HG03045 (cell line): ENCODE results near the gene CLNK.

ENCODE experiments used
- ATAC-seq: cut with Tn5 transposase; IDR thresholded peaks from one replicate; pipeline ENCODE4 v1.9.1; 2021; ENCODE audit warnings: mild to moderate bottlenecking, moderate library complexity; ENCODE audit not compliant: unreplicated experiment

The CLNK gene, protein sequence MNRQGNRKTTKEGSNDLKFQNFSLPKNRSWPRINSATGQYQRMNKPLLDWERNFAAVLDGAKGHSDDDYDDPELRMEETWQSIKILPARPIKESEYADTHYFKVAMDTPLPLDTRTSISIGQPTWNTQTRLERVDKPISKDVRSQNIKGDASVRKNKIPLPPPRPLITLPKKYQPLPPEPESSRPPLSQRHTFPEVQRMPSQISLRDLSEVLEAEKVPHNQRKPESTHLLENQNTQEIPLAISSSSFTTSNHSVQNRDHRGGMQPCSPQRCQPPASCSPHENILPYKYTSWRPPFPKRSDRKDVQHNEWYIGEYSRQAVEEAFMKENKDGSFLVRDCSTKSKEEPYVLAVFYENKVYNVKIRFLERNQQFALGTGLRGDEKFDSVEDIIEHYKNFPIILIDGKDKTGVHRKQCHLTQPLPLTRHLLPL

DNA sequence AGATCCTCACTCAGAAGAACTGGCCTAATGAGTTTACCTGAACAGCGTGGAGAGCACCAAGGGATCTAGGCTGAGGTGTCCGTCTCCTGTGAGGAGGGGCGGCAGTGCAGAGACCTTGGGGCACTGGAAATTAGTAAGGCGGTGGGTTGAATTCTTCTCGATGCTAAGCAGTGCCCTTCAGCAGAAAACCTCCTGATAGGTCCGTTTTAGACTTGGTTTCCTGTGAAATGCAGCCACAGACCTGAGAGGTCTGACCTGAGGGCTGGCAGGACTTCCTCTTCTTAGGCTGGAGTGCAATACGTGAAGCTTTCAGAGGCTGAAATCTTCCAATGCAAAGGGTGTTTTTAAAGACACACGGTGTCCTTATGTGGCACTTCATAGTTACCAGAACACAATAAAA, at the start of gene CLNK:
CLNK (minus strand) TSS at position 138 of the 400 bp plus-strand sequence. CDS start 16,899 bp downstream, outside the sequence.
- ATAC-seq = peak; percentile 83

DNA sequence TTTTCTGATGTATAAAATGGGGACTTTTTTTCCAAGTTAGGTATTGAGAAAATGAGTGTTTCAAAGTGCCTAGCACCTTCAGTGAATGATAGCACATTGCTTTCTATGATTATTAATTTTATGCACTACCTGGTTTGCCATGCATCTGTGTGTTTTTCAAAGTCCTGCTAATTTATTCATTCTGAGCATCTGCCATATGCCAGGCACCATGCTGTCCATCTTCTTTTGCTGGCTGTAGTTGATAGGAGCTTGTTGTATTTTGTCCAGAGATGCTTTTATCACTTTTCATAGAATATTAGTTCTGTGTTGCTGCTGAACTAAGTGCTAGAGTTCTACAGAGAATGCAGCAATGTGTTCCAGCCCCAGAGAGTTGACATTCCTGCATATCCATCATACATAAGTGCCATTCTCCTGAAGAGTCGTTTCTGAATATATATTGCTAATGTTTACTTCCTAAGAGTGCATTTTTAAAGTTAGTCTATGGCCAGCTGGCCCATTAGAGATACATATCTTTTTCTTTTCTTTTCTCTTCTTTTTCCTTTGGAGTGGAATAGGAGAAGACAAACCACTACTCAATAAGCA, 49.0 kb upstream of the CLNK start:
- ATAC-seq = no peak

DNA sequence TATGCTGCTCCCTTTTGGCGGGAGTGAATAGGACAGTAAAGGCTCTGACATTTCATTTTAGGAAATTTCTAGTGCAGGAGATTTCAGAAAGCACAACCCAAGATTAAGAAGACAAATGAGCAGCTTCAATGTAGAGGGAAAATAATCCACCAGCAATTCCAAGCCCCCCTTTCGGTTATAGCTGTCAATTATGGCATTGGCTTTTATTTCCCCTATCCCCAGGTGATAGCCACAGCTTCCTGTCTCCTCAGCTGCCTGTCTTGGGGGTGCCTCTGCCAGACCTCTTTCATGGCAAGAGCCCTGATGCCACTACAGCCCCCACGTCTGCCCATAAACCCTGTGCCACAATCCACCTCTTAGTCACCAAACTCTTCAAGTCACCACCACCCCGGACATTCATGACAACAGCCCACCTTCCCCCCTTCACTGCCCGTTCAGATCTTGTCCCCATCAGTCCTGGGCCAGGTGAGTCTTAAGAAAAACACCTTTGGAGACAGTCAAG, 48.4 kb upstream of the CLNK start:
- no peak for ATAC-seq

DNA sequence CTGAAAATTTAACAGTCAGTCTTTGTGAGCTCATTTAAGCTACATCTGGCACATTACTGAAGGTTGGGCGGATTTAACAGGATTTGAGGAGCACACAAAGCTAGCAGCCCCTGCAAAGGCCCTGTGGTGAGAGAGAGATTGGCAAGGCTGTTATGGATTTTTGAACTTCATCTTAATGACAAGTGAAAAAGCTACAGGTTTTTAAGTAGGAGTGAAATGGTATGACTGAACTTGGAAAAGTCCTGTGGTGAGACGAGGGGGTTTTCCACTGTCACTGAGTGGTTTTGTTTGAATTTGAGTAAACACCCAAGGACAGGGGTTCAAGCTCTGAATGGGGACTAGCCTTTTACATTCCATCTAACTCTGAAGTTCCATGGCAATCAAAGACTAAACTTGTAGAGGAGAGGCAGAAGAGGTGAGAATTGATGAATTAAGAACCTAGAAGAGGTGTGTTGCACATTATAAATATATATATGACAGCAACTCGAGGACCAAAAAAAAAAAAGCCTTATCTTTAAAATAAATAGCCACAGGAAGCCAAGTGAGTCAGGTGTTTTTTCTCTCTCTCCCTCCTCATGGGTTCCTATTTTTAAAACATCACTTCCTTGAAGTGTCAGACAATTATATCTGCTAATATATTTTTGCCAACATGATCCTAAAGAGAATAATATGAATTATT, 47.8 kb upstream of the CLNK start:
- peak; percentile 33 for ATAC-seq

DNA sequence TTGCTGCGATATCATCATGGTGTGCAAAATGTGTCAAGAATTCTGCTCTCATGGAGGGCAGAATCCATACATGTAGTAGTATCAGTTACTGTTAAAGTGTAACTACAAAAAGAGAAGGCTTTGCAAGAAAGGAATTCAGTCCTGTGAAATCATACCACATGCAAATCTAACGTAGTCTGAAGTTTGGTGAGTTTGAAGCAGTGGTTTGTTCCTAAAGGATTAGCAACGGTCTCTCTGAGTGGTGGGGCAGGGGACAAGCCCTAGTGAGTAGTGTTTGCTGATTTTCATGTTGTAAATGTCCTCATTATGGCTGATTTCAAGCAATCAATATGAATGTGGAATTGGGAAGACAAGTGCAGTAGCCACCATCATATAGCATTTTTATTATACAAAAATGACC, 47.1 kb upstream of the CLNK start:
- ATAC-seq = no peak

DNA sequence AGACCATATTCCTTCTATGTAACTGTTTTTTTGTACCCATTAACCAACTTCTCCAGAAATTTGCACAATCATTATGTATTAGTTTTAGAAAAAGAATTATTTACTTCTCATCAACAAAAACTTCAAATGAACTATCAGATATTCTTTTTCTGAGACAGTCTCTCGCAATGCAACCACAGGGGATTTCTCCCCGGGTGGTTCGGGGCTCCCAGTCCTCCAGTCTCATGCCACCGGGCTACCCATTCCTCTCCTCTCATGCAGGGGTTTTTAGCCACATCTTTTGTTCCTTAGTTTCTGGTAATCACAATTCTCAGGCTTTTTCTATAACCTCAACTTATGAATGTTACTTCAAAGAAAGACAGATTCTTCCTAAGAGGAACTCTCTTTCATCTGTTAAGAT, 46.6 kb upstream of the CLNK start:
- ATAC-seq = no peak

DNA sequence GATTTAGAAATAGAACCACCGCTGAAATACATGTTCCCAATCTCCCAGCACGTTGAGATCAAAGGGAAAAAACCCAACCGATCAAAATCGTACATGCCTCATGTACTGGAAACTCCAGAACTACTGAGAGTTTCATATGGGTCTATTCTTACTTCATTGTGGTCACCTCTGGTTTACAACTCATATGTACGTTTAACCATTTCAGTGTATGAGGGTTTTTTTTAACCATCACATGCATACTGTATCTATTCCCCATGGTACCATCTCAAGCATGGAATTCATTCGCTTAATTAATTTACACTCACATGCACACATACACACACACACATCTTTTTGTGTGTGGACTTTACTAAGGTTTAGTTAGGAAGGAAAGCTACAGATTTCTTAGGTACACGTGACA, 46.0 kb upstream of the CLNK start:
- ATAC-seq = peak; percentile 49

DNA sequence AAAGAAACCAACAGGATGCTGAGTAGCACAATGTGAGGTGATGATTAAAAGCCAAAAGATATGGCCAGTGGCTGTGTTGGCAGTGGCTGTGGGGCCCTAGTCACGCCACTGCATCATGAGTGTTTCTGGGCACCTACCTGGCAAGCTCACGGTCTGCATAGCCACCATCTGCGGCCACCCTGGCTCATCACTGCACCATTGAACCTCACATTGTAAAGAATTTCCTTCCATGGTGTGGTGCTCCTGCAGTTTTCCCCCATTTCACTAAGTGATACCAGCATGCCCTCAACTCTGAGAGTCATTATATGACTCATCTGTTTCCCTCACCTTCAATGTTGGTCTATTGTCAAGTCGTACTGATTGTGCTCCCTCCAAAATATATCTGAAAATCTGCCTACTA, 45.5 kb upstream of the CLNK start:
- peak; percentile 31 for ATAC-seq

DNA sequence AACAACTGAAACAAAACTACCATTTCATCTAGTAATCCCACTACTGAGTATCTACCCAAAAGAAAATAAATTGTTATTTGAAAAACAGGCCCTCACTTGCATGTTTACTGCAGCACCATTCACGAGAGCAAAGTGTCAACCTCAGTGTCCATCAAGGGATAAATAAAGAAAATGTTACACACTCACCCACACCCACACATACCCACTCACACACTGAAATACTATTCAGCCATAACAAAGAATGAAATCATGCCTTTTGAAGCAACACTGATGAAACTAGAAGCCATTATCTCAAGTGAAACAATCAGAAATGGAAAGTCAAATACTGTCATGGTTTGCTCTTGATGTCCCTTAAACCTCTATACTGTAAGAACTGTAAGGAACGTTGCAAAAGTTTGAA, 44.8 kb upstream of the CLNK start:
- no peak for ATAC-seq

DNA sequence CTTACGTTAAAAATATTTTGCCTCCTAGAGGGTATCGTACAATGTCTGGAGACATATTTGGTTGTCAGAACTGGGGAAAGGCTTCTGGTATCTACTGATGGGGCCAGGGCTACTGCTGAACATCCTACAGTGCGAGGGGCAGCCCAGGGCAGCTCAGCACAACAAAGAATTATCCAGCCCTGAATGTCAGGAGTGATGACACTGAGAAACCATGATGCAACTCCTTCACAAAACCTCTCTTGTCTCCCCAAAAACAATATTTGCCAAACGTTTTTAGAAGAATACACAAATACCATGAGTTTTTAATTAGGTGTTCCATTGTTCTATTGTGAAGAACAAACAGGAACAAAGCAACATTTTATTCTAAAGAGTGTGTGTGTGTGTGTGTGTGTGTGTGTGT, 43.4 kb upstream of the CLNK start:
- ATAC-seq = no peak

DNA sequence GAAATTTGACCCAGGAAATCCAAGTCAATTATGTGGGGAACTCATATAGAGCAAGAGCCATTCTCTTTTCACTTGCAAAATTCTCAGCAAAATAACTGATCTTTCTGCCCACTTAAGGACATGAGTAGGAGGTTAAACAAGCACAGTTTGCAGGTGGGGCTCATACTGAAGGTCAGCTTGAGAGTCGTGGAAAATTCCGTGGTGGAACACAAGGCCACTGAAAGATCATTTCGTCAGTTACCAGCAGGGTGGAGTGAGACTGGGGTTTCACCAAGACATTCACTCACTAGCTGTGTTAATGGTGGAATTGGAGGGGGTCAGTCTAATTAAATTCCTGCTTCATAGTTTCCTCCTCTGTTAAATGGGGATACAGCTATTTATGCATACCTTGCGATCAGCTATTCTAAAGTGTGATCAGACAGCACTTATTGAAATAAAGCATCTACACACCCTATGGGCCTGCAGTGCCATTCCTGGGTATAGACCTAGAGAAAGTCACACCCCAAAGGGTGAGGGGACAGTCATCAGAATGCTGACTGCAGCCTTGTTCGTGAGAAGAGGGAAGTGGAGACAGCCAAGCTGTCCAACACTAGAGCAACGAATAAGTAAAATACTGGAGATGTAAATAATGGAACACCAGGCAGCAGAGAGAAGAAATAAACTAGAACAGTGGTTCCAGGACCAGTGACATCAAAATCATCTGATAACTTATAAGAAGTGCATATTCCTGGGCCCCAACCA, 42.7 kb upstream of the CLNK start:
- ATAC-seq = peak; percentile 25

DNA sequence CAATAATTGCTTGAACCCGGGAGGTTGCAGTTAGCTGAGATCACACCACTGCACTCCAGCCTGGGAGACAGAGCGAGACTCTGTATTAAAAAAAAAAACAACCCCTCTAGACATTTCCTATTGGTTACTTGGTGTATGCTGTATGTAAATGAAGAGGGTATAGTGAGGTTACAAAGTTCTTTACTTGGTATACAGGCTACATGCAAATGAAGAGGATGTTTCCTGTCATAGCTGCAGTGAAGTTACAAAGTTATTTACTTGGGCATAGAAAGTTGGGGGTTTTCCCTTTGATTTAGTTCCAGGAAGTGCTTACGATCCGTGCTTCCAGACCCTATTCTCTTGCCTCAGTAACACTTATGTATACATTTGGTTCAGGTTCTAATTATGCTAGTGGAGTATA, 38.4 kb upstream of the CLNK start:
- peak; percentile 85 for ATAC-seq

DNA sequence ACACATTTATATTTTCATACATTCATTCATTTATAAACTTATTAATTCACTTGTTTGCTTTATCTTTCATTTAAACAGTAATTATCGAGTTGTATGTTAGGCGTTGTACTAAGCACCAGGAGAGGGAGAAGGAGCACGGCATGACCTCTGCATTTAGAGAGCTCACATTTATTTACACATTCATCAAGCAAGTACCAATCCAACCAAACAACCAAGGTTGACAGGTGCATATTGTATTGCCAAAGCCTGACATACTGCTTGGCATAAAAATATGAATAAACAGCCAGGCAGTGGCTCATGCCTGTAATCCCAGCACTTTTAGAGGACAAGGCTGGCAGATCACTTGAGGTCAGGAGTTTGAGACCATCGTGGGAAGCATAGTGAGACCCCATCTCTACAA, 37.0 kb upstream of the CLNK start:
- no peak for ATAC-seq

DNA sequence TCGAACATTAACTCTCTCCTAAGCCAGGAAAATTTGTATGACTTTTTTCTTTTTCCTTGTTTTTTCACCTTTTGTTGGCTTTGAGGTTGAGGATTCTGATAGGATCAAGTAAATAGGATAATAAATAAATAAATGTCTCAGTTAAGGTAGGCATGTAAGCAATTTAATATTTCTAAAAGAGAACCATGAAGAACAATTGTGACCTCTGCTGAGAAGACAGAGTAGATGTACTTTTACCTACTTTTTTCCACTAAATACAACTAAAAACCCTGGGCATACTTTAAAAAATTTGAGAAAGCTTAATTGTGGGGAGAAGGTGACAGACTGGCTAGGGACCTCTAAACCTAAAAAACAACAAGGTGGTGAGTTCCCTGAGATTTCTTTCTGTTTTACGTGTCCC, 31.6 kb upstream of the CLNK start:
- no peak for ATAC-seq

DNA sequence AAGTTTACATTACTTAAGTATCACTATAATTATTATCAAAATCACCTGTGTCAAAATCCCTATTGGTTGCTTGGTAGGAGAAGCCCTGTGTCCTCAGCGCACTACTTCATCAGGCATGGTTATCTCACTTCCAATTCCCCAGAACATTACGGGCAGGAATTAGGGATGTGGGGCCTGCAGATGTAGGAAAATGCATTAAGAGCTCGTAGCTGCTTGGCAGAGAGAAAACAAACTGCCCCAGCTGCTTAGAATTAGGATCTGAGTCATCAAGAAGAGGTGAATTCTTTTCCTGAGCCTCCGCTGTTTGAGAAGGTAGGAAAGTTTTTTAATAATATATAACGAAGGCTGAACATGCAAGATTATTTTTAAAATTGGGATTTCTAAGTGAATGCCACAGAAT, 31.1 kb upstream of the CLNK start:
- no peak for ATAC-seq

DNA sequence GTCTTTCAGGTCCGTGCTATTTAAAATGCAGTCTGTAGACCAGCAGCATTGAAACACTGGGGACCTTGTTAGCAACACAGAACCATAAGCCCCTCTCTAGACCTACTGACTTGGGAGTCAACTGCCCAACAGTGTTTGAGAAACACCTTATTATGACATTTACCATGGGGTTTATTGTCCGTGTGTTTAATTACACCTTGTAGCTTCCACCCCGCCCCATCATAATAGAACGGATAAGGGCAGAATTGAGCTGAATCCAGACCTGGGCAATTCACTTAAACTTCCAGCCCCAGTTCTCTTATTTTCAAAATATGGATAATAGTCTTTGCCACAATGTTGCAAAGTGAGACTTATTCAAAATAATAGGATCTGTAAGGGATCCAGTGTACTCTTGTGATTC, 30.6 kb upstream of the CLNK start:
- no peak for ATAC-seq

DNA sequence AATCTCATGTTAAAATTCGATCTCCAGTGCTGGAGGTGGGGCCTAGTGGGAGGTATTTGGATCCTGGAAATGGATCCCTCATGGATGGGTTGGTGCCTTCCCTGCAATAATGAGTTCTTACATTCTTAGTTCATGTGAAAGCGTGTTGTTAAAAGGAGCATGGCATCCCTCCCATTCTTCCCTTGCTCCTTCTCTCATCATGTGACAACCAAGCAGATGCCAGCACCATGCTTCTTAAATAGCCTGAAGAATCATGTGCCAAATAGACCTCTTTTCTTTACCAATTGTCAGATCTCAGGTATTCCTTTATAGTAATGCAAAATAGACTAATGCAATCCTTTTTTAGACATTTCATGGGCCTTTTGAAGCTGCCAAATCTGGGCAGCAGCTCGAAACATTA, 29.0 kb upstream of the CLNK start:
- no peak for ATAC-seq

DNA sequence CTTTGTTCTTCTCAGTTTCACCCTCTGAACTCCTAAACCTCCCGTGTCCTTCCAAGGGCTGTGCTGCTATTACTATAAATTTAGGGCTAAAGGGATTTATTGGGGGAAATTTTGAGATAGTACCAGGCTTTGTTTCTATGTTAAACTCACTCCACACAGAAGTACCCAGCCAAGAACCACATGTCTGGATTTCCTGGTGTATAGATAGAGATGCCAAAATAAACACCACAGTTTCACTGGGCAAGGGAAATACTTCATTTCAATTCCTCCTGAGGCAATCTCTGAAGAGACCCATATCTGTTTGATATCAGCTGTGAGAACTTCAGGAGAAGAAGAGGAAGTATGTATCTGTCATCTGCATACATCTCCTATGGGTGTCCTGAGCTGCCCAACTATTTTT, 21.7 kb upstream of the CLNK start:
- ATAC-seq = no peak

DNA sequence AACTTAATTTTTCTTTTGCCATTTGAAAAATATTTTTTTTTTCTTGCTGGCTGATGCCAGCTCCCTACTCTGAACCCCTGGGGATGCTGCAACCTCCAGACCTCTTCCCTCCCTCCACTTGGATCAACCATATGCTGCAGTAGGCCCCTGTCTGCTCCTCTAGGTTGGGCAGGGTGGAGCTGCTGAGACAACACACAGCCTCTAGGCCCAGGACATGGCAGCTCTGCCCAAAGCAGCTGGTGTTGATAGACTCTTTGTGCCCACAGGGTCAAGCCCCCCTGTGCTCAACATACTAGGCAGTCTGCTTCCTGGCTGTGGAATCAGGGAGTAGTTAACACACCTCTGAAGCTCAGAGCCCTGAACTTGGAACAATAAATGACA, 19.9 kb upstream of the CLNK start:
- no peak for ATAC-seq

DNA sequence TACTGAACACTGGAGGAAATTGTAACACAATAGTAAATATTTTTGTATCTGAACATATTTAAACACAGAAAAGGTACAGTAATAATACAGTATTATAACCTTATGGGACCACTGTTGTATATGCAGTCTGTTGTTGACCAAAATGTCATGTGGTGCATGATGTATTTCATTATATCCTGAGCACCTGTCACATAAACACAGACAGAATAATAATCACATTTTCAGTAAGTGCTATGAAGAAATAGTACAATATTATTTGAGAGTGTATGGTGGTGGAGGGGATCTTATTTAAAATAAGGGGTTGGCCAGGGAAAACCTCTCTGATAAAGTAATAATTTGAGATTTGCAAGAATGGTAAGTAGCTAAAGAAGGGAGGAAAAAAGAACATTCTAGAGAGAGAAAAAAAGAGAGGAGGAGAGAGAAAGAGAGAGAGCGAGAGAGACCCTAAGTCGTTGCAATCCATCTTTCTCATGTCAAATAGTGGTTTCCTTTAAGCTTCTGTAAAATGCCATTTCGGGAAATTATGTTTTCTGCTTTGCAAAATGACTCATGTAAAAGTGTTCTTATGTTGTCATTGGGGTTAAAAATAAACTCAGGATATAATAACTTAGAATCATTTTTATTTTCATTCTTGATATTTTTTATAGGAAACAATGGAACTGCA, 19.3 kb upstream of the CLNK start:
- ATAC-seq = no peak

DNA sequence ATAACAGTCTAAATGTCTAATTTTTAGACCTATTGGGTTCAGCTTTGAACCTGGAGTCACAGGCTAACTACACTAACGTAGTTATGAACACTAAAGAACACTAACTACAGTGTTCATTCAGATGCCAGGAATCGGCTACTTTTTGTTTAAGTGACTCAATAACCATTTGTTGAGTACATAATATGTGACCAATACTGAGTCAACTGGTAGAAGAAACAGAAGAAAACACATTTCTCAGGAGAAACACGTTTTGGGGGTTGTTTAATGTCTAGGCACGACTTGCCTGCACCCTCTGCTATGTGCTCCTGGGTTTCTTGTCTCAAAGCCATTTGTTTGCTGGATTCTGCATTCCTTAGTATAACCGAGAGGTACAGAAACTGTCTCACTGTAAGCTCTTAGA, 18.6 kb upstream of the CLNK start:
- ATAC-seq = no peak
